Gastroesophageal sphincter (tissue), 3 donors: ENCODE results near the gene FBXL19.

Source experiments
- POLR2A ChIP-seq, 2 donors: fragments of 450-650 bp; IDR thresholded peaks; one replicate each; pipeline ENCODE4 v1.6.1; 2017; ENCODE audit warnings: antibody characterized with exemption in 2 of 2, mild to moderate bottlenecking in 2 of 2, moderate library complexity in 1 of 2
- POLR2AphosphoS5 ChIP-seq: sonication (generic); formaldehyde crosslinking; IDR thresholded peaks from one replicate; pipeline ENCODE4 v1.6.1; 2017; ENCODE audit warnings: antibody characterized with exemption
- TF ChIP-seq, protein P1 (sequence below), 4 experiments: fragments of 200-600 bp in 2 of 4; fragments of 450-650 bp in 2 of 4; sonication (generic) in 1 of 4; IDR thresholded peaks; one replicate each; pipeline ENCODE4 v1.5.1; 2017 to 2019; ENCODE audit warnings: antibody characterized with exemption in 4 of 4, mild to moderate bottlenecking in 2 of 4, moderate library complexity in 2 of 4

DNA sequence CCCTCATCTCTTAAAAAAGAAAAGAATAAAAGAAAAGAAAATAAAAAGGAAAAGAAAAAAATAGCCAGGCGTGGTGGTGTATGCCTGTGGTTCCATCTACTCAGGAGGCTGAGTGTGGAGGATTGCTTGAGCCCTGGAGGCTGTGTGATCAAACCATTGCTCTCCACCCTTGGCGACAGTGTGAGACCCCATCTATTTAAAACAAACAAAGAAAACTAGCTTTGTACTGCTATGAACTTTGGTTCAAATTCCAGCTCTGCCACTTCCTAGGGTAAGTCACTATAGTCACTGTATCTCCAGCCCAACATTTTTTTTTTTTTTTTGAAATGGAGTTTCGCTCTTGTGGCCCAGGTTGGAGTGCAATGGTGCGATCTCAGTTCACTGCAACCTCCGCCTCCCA is 22.8 kb upstream of the FBXL19 start:
- TF ChIP-seq, protein P1, sequence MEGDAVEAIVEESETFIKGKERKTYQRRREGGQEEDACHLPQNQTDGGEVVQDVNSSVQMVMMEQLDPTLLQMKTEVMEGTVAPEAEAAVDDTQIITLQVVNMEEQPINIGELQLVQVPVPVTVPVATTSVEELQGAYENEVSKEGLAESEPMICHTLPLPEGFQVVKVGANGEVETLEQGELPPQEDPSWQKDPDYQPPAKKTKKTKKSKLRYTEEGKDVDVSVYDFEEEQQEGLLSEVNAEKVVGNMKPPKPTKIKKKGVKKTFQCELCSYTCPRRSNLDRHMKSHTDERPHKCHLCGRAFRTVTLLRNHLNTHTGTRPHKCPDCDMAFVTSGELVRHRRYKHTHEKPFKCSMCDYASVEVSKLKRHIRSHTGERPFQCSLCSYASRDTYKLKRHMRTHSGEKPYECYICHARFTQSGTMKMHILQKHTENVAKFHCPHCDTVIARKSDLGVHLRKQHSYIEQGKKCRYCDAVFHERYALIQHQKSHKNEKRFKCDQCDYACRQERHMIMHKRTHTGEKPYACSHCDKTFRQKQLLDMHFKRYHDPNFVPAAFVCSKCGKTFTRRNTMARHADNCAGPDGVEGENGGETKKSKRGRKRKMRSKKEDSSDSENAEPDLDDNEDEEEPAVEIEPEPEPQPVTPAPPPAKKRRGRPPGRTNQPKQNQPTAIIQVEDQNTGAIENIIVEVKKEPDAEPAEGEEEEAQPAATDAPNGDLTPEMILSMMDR (IDR thresholded peaks at IDR 0.05): no peak
- no peak for TF ChIP-seq POLR2A (IDR thresholded peaks at IDR 0.05)
- TF ChIP-seq POLR2AphosphoS5: no peak
